OCI-LY7 (cell line): ENCODE results near the gene CCR8. TPM values are rescaled to one million over a fixed set of nuclear protein-coding genes. Genes with fewer than 3 reads are reported as not detected.
"Not testable (repeated sequence)": the region's sequence is repeated elsewhere in the genome, so short reads cannot be mapped to it uniquely, and the experiment has no call there.

Experiments used
- BruUV-seq: library from RNA; stranded (reverse); fragments of 400-500 nt; replicated peaks from 2 replicates; lab custom pipeline; 2021; lab: Mats Ljungman, UMichigan
- CTCF ChIA-PET: fragments of 300-600 bp; sonication (Branson Sonifier 250); formaldehyde crosslinking; loops from one replicate; lab custom pipeline; 2022; ENCODE audit warnings: antibody characterized with exemption; ENCODE audit not compliant: unreplicated experiment; lab: Charles Lee
- POLR2A ChIA-PET: fragments of 300-600 bp; sonication (Branson Sonifier 250); formaldehyde crosslinking; loops from one replicate; lab custom pipeline; 2022; ENCODE audit warnings: antibody characterized with exemption; lab: Charles Lee
- DNase-seq: peaks from one replicate; pipeline ENCODE4 v3.0.0-alpha.2; 2015; ENCODE audit warnings: low spot score
- H2AFZ ChIP-seq: fragments of 200-600 bp; sonication (generic), shearing (Covaris generic); 2 replicates; pipeline ENCODE4 v1.6.1; 2014; ENCODE audit warnings: mild to moderate bottlenecking, antibody characterized with exemption, low read length, moderate library complexity
- H3K27ac ChIP-seq: fragments of 200-600 bp; sonication (generic); 2 replicates; pipeline ENCODE4 v1.5.1; 2014; ENCODE audit warnings: mixed run types, low read depth, mild to moderate bottlenecking, moderate library complexity, low read length, inconsistent platforms; ENCODE audit not compliant: poor library complexity, severe bottlenecking
- H3K36me3 ChIP-seq: fragments of 200-600 bp; sonication (generic); 2 replicates; pipeline ENCODE4 v1.6.1; 2014; ENCODE audit warnings: mild to moderate bottlenecking, antibody characterized with exemption, low read length, moderate library complexity, mixed read lengths; ENCODE audit not compliant: insufficient read depth
- H3K4me1 ChIP-seq: fragments of 200-600 bp; sonication (generic); 2 replicates; pipeline ENCODE4 v1.5.1; 2014; ENCODE audit warnings: mild to moderate bottlenecking, low read length; ENCODE audit not compliant: insufficient read depth, poor library complexity, severe bottlenecking
- H3K4me2 ChIP-seq: fragments of 200-600 bp; sonication (generic); 2 replicates; pipeline ENCODE4 v1.6.1; 2014; ENCODE audit warnings: mild to moderate bottlenecking, low read length
- H3K4me3 ChIP-seq: fragments of 200-600 bp; sonication (generic); 2 replicates; pipeline ENCODE4 v1.5.1; 2014; ENCODE audit warnings: mild to moderate bottlenecking, low read depth, low read length; ENCODE audit not compliant: poor library complexity, severe bottlenecking
- H3K79me2 ChIP-seq: fragments of 200-600 bp; sonication (generic); 2 replicates; pipeline ENCODE4 v1.6.1; 2016; ENCODE audit warnings: low read depth, mild to moderate bottlenecking, low read length, moderate library complexity, mixed read lengths; ENCODE audit not compliant: insufficient read depth
- H3K9me2 ChIP-seq: fragments of 200-600 bp; sonication (generic); 2 replicates; pipeline ENCODE4 v1.6.1; 2016; ENCODE audit warnings: mild to moderate bottlenecking, low read length, mixed read lengths; ENCODE audit not compliant: insufficient read depth
- H3K9me3 ChIP-seq: fragments of 200-600 bp; sonication (generic); 2 replicates; pipeline ENCODE4 v1.6.1; 2014; ENCODE audit warnings: mild to moderate bottlenecking, mixed run types, low read length, mixed read lengths
- H4K20me1 ChIP-seq: fragments of 200-600 bp; sonication (generic); 2 replicates; pipeline ENCODE4 v1.6.1; 2014; ENCODE audit warnings: mild to moderate bottlenecking, antibody characterized with exemption, low read length, moderate library complexity, mixed read lengths; ENCODE audit not compliant: insufficient read depth
- CTCF ChIP-seq: fragments of 200-600 bp; sonication (generic); conservative IDR thresholded peaks from 2 replicates; pipeline ENCODE4 v1.5.1; 2014; ENCODE audit warnings: mild to moderate bottlenecking, antibody characterized with exemption, low read length, moderate library complexity, mixed read lengths
- EZH2phosphoT487 ChIP-seq: fragments of 200-600 bp; sonication (generic); IDR thresholded peaks from 2 replicates; pipeline ENCODE4 v1.6.1; 2018; ENCODE audit warnings: low read depth, borderline replicate concordance, mild to moderate bottlenecking, mixed run types, antibody characterized with exemption, low read length, moderate library complexity, mixed read lengths
- intact Hi-C: fragments of 100-400 bp; cut with micrococcal nuclease; formaldehyde crosslinking; loops from one replicate; pipeline ENCODE4 v1.10.0; 2022; ENCODE audit not compliant: unreplicated experiment
- total RNA-seq, 2 experiments: library from RNA; depleted of rRNA in 1 of 2; stranded (reverse); fragments of >200 nt in 1 of 2; shearing (Covaris generic) in 1 of 2; gene quantifications; 2 replicates each; pipeline ENCODE4 v1.2.3, GENCODE V29; 2014 to 2022

Gene CCR8
- total RNA-seq, 2 experiments from 2014 or later: not detected

- BruUV-seq: no TSS peak
- intact Hi-C loops: no loop called here
- Histone ChIP-seq H3K27ac (no peak overlapping the region), H3K4me3 (no peak overlapping the region), H3K4me2 (no peak overlapping the region), H2AFZ (no peak overlapping the region), H4K20me1 (no peaks in the 10 kb centered on the region), H3K36me3 (no peaks in the 10 kb centered on the region), H3K9me2 (no peaks in the 10 kb centered on the region), H3K4me1 (no peaks in the 10 kb centered on the region), H3K79me2 (no peaks in the 10 kb centered on the region), H3K9me3 (no peaks in the 10 kb centered on the region)
- no peak for DNase-seq
- CTCF ChIA-PET: no interaction called here
- TF ChIP-seq CTCF: no peak
- no peak for TF ChIP-seq EZH2phosphoT487
- POLR2A ChIA-PET: interaction anchor here (1.2 kb wide), 1 partner anchor 11 kb away, joined by 4 read pairs; no protein-coding TSS in a partner anchor
Measured at GRCh38 chr3:39362192-39362591, 32.7 kb downstream of the CCR8 start.

GRCh38 chr3:39362812-39363211 lies 33.3 kb downstream of the CCR8 start:
- no peaks in the 10 kb centered on the region for H3K79me2 ChIP-seq
- H3K27ac ChIP-seq: no peak overlapping the region
- no peak overlapping the region for H2AFZ ChIP-seq
- H3K36me3 ChIP-seq: no peaks in the 10 kb centered on the region
- ChIA-PET POLR2A (interaction anchor here (1.2 kb wide), 1 partner anchor 12 kb away, joined by 4 read pairs; no protein-coding TSS in a partner anchor), CTCF (no interaction called here)
- H3K4me2 ChIP-seq: no peak overlapping the region
- no peaks in the 10 kb centered on the region for H4K20me1 ChIP-seq
- no TSS peak for BruUV-seq
- intact Hi-C loops: no loop called here
- no peak overlapping the region for H3K4me3 ChIP-seq
- no peaks in the 10 kb centered on the region for H3K9me3 ChIP-seq
- no peak for TF ChIP-seq EZH2phosphoT487
- TF ChIP-seq CTCF: no peak
- H3K4me1 ChIP-seq: no peaks in the 10 kb centered on the region
- H3K9me2 ChIP-seq: no peaks in the 10 kb centered on the region
- no peak for DNase-seq

GRCh38 chr3:39370450-39370849 lies 40.9 kb downstream of the CCR8 start:
- H2AFZ ChIP-seq, CTCF ChIA-PET, intact Hi-C loops, DNase-seq, H3K4me2 ChIP-seq, H3K79me2 ChIP-seq, BruUV-seq, H3K9me3 ChIP-seq, POLR2A ChIA-PET, H3K9me2 ChIP-seq, H3K27ac ChIP-seq, H3K4me3 ChIP-seq, H3K36me3 ChIP-seq, H4K20me1 ChIP-seq, H3K4me1 ChIP-seq: not testable (repeated sequence)
